HepG2 (cell line): ENCODE data around the gene RBX1. TPM values are rescaled to one million over a fixed set of nuclear protein-coding genes. Genes with fewer than 3 reads are reported as not detected.

Source experiments
- CEBPB ChIP-seq: IDR thresholded peaks from 2 replicates; pipeline ENCODE4 v1.6.1; 2011; ENCODE audit warnings: low read depth, low read length, improper control_type of control experiment, borderline replicate concordance
- CREBL2 ChIP-seq: sonication (generic); formaldehyde crosslinking; IDR thresholded peaks from 2 replicates; pipeline ENCODE4 v1.8.1; 2023; ENCODE audit warnings: missing genetic modification reagents, mild to moderate bottlenecking, borderline replicate concordance
- DMAP1 ChIP-seq: IDR thresholded peaks from 2 replicates; pipeline ENCODE4 v1.6.1; 2016
- DPF2 ChIP-seq: sonication (generic); formaldehyde crosslinking; IDR thresholded peaks from 2 replicates; pipeline ENCODE4 v1.4.0; 2020; ENCODE audit warnings: mild to moderate bottlenecking, low read depth, missing genetic modification reagents, borderline replicate concordance
- FOXP4 ChIP-seq: sonication (generic); formaldehyde crosslinking; IDR thresholded peaks from 2 replicates; pipeline ENCODE4 v1.4.0; 2020; ENCODE audit warnings: missing genetic modification reagents
- HHEX ChIP-seq: IDR thresholded peaks from 2 replicates; pipeline ENCODE4 v1.6.1; 2016; ENCODE audit warnings: control low read depth
- HOXA3 ChIP-seq: sonication (generic); formaldehyde crosslinking; IDR thresholded peaks from 2 replicates; pipeline ENCODE4 v1.5.0; 2020; ENCODE audit warnings: missing genetic modification reagents
- KLF13 ChIP-seq: sonication (generic); formaldehyde crosslinking; IDR thresholded peaks from 2 replicates; pipeline ENCODE4 v1.4.0; 2020; ENCODE audit warnings: mild to moderate bottlenecking, missing genetic modification reagents
- MYNN ChIP-seq: sonication (generic); formaldehyde crosslinking; IDR thresholded peaks from 2 replicates; pipeline ENCODE4 v1.4.0; 2020; ENCODE audit warnings: mild to moderate bottlenecking, low read depth, missing genetic modification reagents
- NCOR1 ChIP-seq: fragments of 200-600 bp; sonication (generic); IDR thresholded peaks from 2 replicates; pipeline ENCODE4 v1.7.0; 2017; ENCODE audit warnings: antibody characterized with exemption, low read length, borderline replicate concordance
- RBM22 ChIP-seq: fragments of 200-400 bp; formaldehyde crosslinking; optimal IDR thresholded peaks from 2 replicates; pipeline ENCODE3; 2017; ENCODE audit warnings: mild to moderate bottlenecking, low read length, moderate library complexity
- RFX5 ChIP-seq: IDR thresholded peaks from 2 replicates; pipeline ENCODE4 v1.6.1; 2011; ENCODE audit warnings: low read depth, low read length, improper control_type of control experiment
- TOPORS ChIP-seq: sonication (generic); formaldehyde crosslinking; IDR thresholded peaks from 2 replicates; pipeline ENCODE4 v1.8.0; 2023; ENCODE audit warnings: mild to moderate bottlenecking, missing genetic modification reagents
- ZBTB49 ChIP-seq: sonication (generic); formaldehyde crosslinking; IDR thresholded peaks from 2 replicates; pipeline ENCODE4 v1.4.0; 2020; ENCODE audit warnings: missing genetic modification reagents, borderline replicate concordance
- ZC3H13 ChIP-seq: sonication (generic); formaldehyde crosslinking; IDR thresholded peaks from 2 replicates; pipeline ENCODE4 v1.8.1; 2023; ENCODE audit warnings: mild to moderate bottlenecking, missing genetic modification reagents, moderate library complexity
- ZNF121 ChIP-seq: sonication (generic); formaldehyde crosslinking; IDR thresholded peaks from 2 replicates; pipeline ENCODE4 v1.5.0; 2020; ENCODE audit warnings: mild to moderate bottlenecking, missing genetic modification reagents
- ZNF496 ChIP-seq: sonication (generic); formaldehyde crosslinking; IDR thresholded peaks from 2 replicates; pipeline ENCODE4 v1.8.1; 2023; ENCODE audit warnings: mild to moderate bottlenecking, moderate library complexity, missing genetic modification reagents; ENCODE audit not compliant: insufficient replicate concordance
- ZNF570 ChIP-seq: sonication (generic); formaldehyde crosslinking; IDR thresholded peaks from 2 replicates; pipeline ENCODE4 v1.4.0; 2020; ENCODE audit warnings: mild to moderate bottlenecking, missing genetic modification reagents, borderline replicate concordance
- ZNF574 ChIP-seq: sonication (generic); formaldehyde crosslinking; IDR thresholded peaks from 2 replicates; pipeline ENCODE4 v1.4.0; 2020; ENCODE audit warnings: missing genetic modification reagents
- ZNF790 ChIP-seq: sonication (generic); formaldehyde crosslinking; IDR thresholded peaks from 2 replicates; pipeline ENCODE4 v1.8.0; 2022; ENCODE audit warnings: missing genetic modification reagents, mild to moderate bottlenecking, borderline replicate concordance
- polyA plus RNA-seq, 8 experiments: library from polyadenylated mRNA; depleted of rRNA in 3 of 8; stranded (reverse) in 7 of 8; unstranded in 1 of 8; fragments of >200 nt; fragmentation: Illumina TruSeq in 4 of 8; extraction: Trizol in 4 of 8; gene quantifications; 2 replicates each; pipeline versions ENCODE4 v1.2.1 to v1.2.3, GENCODE V29; 2011 to 2016; ENCODE audit warnings: low read depth in 4 of 8, missing spikeins in 1 of 8, mixed read lengths in 1 of 8; ENCODE audit not compliant: insufficient read depth in 1 of 8
- total RNA-seq, 5 experiments: library from RNA; depleted of rRNA; stranded (reverse); fragments of >200 nt; fragmentation: Illumina TruSeq; extraction: Trizol; gene quantifications; 2 replicates each; pipeline ENCODE4 v1.2.3, GENCODE V29; 2016; ENCODE audit warnings: low read depth in 1 of 5

Gene RBX1
- total and polyA plus RNA-seq, 2 of the 13 experiments (the other 11 are each of a cell fraction or from before 2014, with no cell fraction given), result 84.9 to 90.2 TPM

GRCh38 chr22:40950962-40951794 lies at the start of gene RBX1 (continued):
- TF ChIP-seq ZBTB49 (CRISPR knock-in tag), result 0 out of 2 replicates have a peak, but pooled peaks have one; percentile 56
- no peak; the same call in 1 of the 2 replicates for TF ChIP-seq ZNF790 (CRISPR knock-in tag)
- no peak for TF ChIP-seq KLF13
- peak; percentile 84; the same call in 1 of the 2 replicates for TF ChIP-seq DMAP1 (CRISPR knock-in tag)
- no peak for TF ChIP-seq DPF2
- no peak for TF ChIP-seq NCOR1
- peak; percentile 16 for TF ChIP-seq HOXA3 (CRISPR knock-in tag)
- no peak for TF ChIP-seq ZNF570 (CRISPR knock-in tag)
- TF ChIP-seq TOPORS (CRISPR knock-in tag), result no peak
- no peak for TF ChIP-seq HHEX (CRISPR knock-in tag)
- TF ChIP-seq ZC3H13 (CRISPR knock-in tag), result no peak; the same call in 1 of the 2 replicates
- TF ChIP-seq ZNF121 (CRISPR knock-in tag), result 0 out of 2 replicates have a peak, but pooled peaks have one; percentile 6
- no peak; the same call in 1 of the 2 replicates for TF ChIP-seq FOXP4 (CRISPR knock-in tag)
- no peak for TF ChIP-seq ZNF496 (CRISPR knock-in tag)
- TF ChIP-seq MYNN, result no peak
- no peak for TF ChIP-seq CEBPB
- no peak for TF ChIP-seq RBM22
- no peak for TF ChIP-seq RFX5
- TF ChIP-seq ZNF574, result peak; percentile 68
- no peak for TF ChIP-seq CREBL2
